Measurements from ENCODE around the gene MYPN. TPM values are rescaled to one million over a fixed set of nuclear protein-coding genes. Genes with fewer than 3 reads are reported as not detected.
"Not testable (repeated sequence)": the region's sequence is repeated elsewhere in the genome, so short reads cannot be mapped to it uniquely, and the experiment has no call there.

The MYPN gene
- total RNA-seq, 1 experiment from 2014 or later: 6.0 TPM

DNA sequence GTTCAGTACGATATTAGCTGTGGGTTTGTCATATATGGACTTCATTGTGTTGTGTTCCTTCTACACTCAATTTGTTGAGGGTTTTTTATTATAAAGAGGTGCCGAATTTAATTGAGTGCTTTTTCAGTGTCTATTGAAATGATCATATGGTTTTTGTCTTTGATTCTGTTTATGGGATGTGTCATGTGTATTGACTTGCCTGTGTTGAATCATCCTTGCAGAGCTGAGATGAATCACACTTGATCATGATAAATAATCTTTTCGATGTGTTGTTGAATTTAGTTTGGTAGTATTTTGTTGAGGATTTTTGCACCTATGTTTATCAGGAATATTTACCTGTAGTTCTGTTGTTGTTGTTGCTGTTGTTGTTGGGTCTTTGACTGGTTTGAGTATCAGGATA, 82.8 kb downstream of the MYPN start:
- Histone ChIP-seq H3K79me2 (ENCODE audit: low read length) (no peaks in the 10 kb centered on the region), H3K9me2 (replicated peaks; ENCODE audit: low read length) (no peaks in the 10 kb centered on the region), H3K4me3 (ENCODE audit: low read length) (no peak overlapping the region), H3K9ac (ENCODE audit: low read length) (no peak overlapping the region), H3F3A (ENCODE audit: low read length, unreplicated experiment) (no peaks in the 10 kb centered on the region), H2AFZ (ENCODE audit: low read length) (no peak overlapping the region), H3K27me3 (ENCODE audit: low read length) (no peaks in the 10 kb centered on the region), H3K9me3 (ENCODE audit: low read length) (no peaks in the 10 kb centered on the region), H3K4me2 (ENCODE audit: low read length) (peak overlapping the region; percentile 21), H3K27ac (ENCODE audit: low read length) (0 out of 2 replicates have a peak overlapping the region, but pooled peaks have one; percentile 0), H4K20me1 (ENCODE audit: low read length) (no peaks in the 10 kb centered on the region), H3K4me1 (ENCODE audit: insufficient read depth, low read length) (peaks cover 13% of the 10 kb centered on the region), H3K36me3 (ENCODE audit: low read depth, low read length) (no peaks in the 10 kb centered on the region)
- intact Hi-C loops (cut with micrococcal nuclease): no loop called here
- DNase-seq: peak; percentile 86
- no TSS peak for BruUV-seq (replicated peaks)
- TF ChIP-seq EZH2 (IDR thresholded peaks at IDR 0.05; ENCODE audit: low read length, unreplicated experiment): no peak
- TF ChIP-seq, protein P1, sequence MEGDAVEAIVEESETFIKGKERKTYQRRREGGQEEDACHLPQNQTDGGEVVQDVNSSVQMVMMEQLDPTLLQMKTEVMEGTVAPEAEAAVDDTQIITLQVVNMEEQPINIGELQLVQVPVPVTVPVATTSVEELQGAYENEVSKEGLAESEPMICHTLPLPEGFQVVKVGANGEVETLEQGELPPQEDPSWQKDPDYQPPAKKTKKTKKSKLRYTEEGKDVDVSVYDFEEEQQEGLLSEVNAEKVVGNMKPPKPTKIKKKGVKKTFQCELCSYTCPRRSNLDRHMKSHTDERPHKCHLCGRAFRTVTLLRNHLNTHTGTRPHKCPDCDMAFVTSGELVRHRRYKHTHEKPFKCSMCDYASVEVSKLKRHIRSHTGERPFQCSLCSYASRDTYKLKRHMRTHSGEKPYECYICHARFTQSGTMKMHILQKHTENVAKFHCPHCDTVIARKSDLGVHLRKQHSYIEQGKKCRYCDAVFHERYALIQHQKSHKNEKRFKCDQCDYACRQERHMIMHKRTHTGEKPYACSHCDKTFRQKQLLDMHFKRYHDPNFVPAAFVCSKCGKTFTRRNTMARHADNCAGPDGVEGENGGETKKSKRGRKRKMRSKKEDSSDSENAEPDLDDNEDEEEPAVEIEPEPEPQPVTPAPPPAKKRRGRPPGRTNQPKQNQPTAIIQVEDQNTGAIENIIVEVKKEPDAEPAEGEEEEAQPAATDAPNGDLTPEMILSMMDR (conservative IDR thresholded peaks at IDR 0.05; ENCODE audit: low read depth, low read length): no peak
- no peak for TF ChIP-seq EZH2phosphoT487 (IDR thresholded peaks at IDR 0.05; ENCODE audit: borderline replicate concordance, low read length)
- peak; percentile 97 for ATAC-seq
- CTCF ChIA-PET: interaction anchor here (0.7 kb wide), 1 partner anchor 21 kb away, joined by 3 read pairs; no protein-coding TSS in a partner anchor
- POLR2A ChIA-PET (ENCODE audit: unreplicated experiment): no interaction called here

DNA sequence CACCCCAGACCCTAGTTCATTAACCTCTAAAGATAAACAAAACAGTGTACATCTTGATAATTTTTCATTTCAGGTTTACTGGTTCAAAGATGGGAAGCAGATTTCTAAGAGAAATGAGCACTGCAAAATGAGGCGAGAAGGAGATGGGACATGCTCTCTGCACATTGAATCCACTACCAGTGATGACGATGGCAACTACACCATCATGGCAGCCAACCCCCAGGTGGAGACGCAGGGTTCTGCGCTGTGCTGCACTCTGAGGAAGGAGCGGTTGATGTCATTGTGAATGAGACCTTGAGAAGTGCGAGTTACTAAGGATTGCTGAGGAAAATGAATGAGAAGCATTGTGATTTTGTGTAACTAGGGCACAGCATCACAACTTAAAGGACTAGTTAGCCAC, 85.0 kb downstream of the MYPN start:
- Histone ChIP-seq H3K4me2 (ENCODE audit: low read length) (no peak overlapping the region), H2AFZ (ENCODE audit: low read length) (no peak overlapping the region), H3K4me1 (ENCODE audit: insufficient read depth, low read length) (peaks cover 13% of the 10 kb centered on the region), H3K79me2 (ENCODE audit: low read length) (no peaks in the 10 kb centered on the region), H3K9me3 (ENCODE audit: low read length) (no peaks in the 10 kb centered on the region), H3K27me3 (ENCODE audit: low read length) (no peaks in the 10 kb centered on the region), H3K9ac (ENCODE audit: low read length) (no peak overlapping the region), H3K9me2 (replicated peaks; ENCODE audit: low read length) (no peaks in the 10 kb centered on the region), H4K20me1 (ENCODE audit: low read length) (no peaks in the 10 kb centered on the region), H3K4me3 (ENCODE audit: low read length) (no peak overlapping the region), H3K36me3 (ENCODE audit: low read depth, low read length) (no peaks in the 10 kb centered on the region), H3K27ac (ENCODE audit: low read length) (no peak overlapping the region), H3F3A (ENCODE audit: low read length, unreplicated experiment) (no peaks in the 10 kb centered on the region)
- no TSS peak for BruUV-seq (replicated peaks)
- CTCF ChIA-PET: no interaction called here
- ATAC-seq: no peak
- TF ChIP-seq, protein P1 (conservative IDR thresholded peaks at IDR 0.05; ENCODE audit: low read depth, low read length): no peak
- TF ChIP-seq EZH2phosphoT487 (IDR thresholded peaks at IDR 0.05; ENCODE audit: borderline replicate concordance, low read length) (no peak), EZH2 (IDR thresholded peaks at IDR 0.05; ENCODE audit: low read length, unreplicated experiment) (no peak)
- POLR2A ChIA-PET (ENCODE audit: unreplicated experiment): no interaction called here
- intact Hi-C loops (cut with micrococcal nuclease): no loop called here
- DNase-seq: no peak

DNA sequence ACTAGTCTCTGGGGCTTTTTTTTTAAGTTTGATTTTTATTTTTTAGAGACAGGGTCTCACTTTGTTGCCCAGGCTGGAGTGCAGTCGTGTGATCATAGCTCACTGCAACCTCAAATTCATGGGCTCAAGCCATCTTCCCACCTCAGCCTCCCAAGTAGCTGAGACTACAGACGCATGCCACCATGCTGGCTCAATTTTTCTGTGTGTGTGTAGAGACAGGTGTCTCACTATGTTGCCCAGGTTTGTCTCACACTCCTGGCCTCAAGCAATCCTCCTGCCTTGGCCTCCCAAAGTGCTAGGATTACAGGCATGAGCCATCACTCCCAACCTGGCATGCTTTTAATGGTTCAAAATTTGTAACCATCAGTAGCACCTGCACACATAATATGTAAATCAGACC, 86.5 kb downstream of the MYPN start:
- ATAC-seq; POLR2A ChIA-PET (ENCODE audit: unreplicated experiment): not testable (repeated sequence)

More for the DNA sequence above, 86.5 kb downstream of the MYPN start:
- H3K27ac ChIP-seq (ENCODE audit: low read length); H2AFZ ChIP-seq (ENCODE audit: low read length); H3K9me3 ChIP-seq (ENCODE audit: low read length); DNase-seq; H3K9me2 ChIP-seq (replicated peaks; ENCODE audit: low read length); CTCF ChIA-PET; H3K4me2 ChIP-seq (ENCODE audit: low read length); H3K4me3 ChIP-seq (ENCODE audit: low read length); H3K27me3 ChIP-seq (ENCODE audit: low read length); H3K9ac ChIP-seq (ENCODE audit: low read length); H3K79me2 ChIP-seq (ENCODE audit: low read length); H4K20me1 ChIP-seq (ENCODE audit: low read length); H3F3A ChIP-seq (ENCODE audit: low read length, unreplicated experiment); intact Hi-C loops (cut with micrococcal nuclease); H3K36me3 ChIP-seq (ENCODE audit: low read depth, low read length); BruUV-seq (replicated peaks): not testable (repeated sequence)
- peaks cover 13% of the 10 kb centered on the region for H3K4me1 ChIP-seq (ENCODE audit: insufficient read depth, low read length)

All from PC-3 (cell line).